Germinal center (tissue), 1 donor: ENCODE results near the gene APOBEC3F.
"Not testable (repeated sequence)": the region's sequence is repeated elsewhere in the genome, so short reads cannot be mapped to it uniquely, and the experiment has no call there.

Experiments used
- DNase-seq: peaks from one replicate; pipeline ENCODE4 v3.0.0; 2012; ENCODE audit warnings: mixed read lengths, low spot score

Gene APOBEC3F

DNA sequence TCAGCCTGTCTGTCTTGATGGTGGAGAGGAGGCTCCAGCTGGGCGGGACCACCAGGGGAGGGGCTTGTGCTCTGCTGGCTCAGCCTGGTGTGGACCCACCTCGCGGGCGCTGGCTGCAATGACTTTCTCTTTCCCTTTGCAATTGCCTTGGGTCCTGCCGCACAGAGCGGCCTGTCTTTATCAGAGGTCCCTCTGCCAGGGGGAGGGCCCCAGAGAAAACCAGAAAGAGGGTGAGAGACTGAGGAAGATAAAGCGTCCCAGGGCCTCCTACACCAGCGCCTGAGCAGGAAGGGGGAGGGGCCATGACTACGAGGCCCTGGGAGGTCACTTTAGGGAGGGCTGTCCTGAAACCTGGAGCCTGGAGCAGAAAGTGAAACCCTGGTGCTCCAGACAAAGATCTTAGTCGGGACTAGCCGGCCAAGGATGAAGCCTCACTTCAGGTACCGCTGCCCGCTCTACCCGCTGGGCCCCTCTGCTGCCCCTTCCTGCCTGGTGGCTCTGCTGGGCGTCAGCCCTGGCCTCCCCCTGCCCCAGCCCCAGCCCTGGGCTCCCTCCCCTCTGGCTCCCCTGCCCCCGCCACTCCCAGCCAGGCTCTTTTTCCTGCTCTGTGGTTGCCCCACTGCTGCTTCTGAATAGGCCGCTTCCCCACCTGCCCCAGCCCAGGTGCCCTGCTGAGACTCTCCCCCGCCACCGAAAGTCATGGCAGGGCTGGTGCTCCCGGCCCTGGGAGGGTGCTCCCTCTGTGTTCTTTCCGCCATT lies at the start of gene APOBEC3F:
Gene APOBEC3F (plus strand): TSS at position 327 of the 759 bp plus-strand sequence. CDS start 97 bp downstream, at position 424.
- not testable (repeated sequence) for DNase-seq

GRCh38 chr22:38992871-38993371 lies 47.7 kb upstream of the APOBEC3F start:
- not testable (repeated sequence) for DNase-seq

DNA sequence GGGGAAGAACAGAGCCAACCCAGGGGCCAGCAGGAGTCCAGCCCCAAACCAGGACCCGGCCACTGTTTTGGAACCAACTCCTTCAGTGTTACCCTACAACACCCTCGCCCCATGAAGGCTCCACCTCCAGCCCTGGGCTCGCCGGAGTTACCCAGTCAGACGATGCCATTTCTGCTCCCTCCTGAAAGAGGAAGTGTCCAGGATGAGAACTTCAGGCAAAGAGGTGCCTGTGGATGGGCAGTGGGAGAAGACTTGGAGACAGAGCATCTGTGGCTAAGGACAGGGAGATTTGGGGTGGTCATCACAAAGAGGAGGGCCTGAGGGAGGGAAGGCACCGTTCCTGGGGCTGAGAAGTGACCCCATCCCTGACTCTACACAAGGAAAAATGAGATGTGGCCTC lies 44.6 kb upstream of the APOBEC3F start:
- DNase-seq: no peak

DNA sequence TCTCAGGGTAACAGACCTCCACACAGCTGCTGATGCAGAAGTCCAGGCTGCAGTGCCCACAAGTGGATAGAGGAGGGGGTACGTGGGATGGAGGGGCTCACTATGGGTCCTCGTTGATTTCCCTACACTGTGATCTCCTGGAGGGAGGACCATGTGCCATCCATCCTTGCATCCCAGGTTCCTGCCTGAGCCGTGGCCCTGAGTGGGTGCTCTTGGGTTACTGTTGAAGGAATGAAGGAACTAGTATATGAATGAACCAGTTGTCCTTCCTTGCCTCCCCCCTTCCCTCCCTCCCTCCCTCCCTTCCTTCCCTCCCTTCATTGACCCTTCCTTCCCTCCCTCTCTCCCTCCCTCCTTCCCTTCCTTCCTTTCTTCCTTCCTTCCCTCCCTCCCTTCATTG lies 43.1 kb upstream of the APOBEC3F start:
- no peak for DNase-seq

DNA sequence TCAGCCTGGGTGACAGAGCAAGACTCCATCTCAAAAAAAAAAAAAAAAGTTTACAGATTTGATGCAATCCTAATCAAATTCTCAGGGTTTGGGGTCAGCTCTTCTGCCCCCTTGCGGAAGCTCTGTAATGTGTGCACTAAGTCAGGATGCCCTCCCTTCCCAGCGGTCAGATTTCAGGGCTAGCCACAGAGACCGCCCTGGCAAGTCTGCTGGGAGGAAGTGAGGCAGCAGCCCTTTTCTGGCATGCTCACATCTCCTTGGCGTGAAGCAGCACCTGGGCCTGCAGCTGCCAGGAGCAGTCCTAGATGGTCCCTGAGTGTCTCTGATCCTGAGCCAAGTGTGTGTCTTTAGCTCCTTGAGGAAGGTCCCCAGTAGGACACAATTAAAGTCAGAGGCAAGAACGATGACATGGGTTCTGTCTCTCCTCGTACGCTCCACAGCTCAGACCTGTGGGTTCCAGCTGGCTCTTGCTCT lies 37.5 kb upstream of the APOBEC3F start:
- DNase-seq: peak; percentile 80

DNA sequence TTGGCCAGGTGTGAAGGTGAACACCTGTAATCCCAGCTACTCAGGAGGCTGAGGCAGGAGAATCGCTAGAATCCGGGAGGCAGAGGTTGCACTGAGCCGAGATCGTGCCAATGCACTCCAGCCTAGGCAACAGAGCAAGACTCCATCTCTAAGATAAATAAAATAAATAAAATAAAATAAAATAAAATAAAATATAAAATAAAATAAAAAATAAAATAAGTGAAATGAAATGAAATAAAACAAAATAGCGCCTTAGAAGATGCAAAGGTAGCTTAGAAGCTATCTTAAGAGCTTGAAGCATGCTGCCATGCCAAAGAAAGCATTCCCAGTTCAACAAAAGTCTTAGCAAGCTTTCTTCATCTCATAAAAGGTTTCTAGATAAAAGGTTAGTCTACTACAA lies 33.5 kb upstream of the APOBEC3F start:
- DNase-seq: no peak

- not testable (repeated sequence) for DNase-seq
Observed at GRCh38 chr22:39008271-39008850, 32.3 kb upstream of the APOBEC3F start.

GRCh38 chr22:39010946-39011345 lies 29.7 kb upstream of the APOBEC3F start:
- DNase-seq: no peak

GRCh38 chr22:39012533-39013511 lies 27.8 kb upstream of the APOBEC3F start:
- no peak for DNase-seq

DNA sequence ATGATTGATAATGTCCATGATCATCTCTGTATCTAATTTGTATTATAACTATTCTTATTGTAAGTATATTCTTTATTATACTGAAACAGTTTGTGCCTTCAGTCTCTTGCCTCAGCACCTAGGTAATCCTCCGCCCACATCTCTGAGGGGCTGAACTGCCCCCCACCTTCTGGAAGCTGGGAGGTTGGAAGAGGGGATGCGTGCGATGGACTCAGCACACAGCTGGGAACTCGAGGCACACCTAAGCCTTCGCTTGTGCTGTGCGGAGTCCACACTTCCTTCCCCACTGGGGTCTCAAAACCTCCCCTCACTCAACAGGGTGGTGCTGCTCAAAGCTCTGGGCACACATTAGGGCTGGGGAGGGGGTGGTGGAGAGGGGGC lies 27.1 kb upstream of the APOBEC3F start:
- not testable (repeated sequence) for DNase-seq

DNA sequence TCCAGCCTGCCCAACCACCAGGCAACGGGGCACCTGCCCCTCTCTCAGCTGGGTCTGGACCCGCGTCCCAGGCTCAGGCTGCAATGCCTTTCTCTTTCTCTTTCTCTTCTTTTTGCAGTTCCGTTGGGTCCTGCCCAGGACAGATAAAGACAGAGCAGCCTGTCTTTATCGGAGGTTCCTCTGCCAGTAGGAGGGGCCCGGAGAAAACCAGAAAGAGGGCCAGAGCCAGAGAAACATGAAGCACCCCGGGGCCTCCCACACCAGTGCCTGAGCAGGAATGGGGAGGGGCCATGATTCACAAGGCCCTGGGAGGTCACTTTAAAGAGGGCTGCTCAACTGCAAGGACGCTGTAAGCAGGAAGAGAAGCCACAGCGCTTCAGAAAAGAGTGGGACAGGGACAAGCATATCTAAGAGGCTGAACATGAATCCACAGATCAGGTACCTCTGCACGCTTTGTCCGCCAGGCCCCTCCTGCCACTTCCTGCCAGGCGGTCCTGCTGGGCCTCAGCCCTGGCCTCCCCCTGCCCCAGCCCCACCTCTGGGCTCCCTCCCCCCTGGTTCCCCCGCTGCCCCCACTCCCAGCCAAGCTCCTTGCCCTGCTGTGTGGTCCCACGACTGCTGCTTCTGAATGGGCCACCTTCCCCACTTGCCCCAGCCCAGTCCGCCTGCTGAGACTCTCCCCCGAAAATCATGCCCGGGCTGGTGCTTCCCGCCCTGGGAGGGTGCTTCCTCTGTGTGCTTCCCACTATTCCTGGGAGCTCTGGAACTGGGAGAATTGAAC lies 26.5 kb upstream of the APOBEC3F start, which contains the start of gene APOBEC3C:
Gene APOBEC3C (plus strand): TSS at position 316 of the 781 bp plus-strand sequence. CDS start 106 bp downstream, at position 422.
- peak; percentile 73 for DNase-seq

- not testable (repeated sequence) for DNase-seq
Observed at GRCh38 chr22:39014723-39015121, 25.9 kb upstream of the APOBEC3F start.

GRCh38 chr22:39016592-39016991 lies 24.1 kb upstream of the APOBEC3F start:
- DNase-seq: no peak

DNA sequence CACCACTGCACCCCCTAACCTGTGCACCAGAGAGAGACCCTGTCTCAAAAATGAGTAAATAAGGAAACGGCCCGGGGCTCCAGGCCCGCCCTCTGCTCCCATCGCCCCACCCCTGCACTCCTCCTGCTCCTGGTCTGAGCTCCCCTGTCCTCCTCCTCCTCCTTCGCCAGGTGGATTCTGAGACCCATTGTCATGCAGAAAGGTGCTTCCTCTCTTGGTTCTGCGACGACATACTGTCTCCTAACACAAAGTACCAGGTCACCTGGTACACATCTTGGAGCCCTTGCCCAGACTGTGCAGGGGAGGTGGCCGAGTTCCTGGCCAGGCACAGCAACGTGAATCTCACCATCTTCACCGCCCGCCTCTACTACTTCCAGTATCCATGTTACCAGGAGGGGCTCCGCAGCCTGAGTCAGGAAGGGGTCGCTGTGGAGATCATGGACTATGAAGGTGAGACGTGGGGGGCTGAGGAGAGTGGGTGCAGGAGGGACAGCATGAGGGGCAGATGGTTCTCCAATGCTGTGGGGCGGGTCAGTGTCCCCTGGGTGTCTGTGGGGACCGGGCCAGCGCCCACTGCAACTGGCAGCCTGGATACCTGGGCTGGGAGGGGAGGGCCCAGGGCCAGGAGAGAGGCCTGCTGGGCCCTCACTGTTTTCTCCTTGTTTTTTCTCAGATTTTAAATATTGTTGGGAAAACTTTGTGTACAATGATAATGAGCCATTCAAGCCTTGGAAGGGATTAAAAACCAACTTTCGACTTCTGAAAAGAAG lies 22.9 kb upstream of the APOBEC3F start:
- DNase-seq: no peak

GRCh38 chr22:39020021-39020651 lies 20.5 kb upstream of the APOBEC3F start:
- not testable (repeated sequence) for DNase-seq

DNA sequence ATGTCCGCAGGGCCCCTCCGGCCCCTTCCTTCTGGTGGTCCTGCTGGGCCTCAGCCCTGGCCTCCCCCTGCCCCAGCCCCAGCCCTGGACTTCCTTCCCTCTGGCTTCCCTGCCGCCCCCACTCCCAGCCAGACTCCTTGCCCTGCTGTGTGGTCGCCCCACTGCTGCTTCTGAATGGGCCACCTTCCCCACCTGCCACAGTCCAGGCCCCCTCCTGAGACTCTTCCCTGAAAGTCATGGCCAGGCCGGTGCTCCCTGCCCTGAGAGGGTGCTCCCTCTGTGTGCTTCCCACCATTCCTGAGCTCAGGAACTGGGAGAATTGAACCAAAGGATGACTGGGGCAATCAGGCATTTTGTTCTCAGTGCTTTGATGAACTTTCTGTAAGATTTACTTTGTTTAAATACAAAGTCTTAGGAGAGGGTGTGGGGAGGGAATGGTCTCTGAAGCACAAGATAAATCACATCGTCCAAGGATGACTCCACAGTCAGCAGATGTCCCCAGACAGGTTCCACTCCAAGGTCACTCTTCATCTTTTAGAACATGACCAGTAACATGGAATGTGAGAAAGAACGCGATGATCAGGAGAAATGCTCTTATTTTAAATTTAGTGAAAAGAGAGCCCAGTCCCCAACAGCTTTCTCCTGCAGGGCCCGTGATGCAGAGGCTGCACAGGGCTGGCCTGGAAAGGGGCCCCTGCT lies 19.0 kb upstream of the APOBEC3F start:
- no peak for DNase-seq

DNA sequence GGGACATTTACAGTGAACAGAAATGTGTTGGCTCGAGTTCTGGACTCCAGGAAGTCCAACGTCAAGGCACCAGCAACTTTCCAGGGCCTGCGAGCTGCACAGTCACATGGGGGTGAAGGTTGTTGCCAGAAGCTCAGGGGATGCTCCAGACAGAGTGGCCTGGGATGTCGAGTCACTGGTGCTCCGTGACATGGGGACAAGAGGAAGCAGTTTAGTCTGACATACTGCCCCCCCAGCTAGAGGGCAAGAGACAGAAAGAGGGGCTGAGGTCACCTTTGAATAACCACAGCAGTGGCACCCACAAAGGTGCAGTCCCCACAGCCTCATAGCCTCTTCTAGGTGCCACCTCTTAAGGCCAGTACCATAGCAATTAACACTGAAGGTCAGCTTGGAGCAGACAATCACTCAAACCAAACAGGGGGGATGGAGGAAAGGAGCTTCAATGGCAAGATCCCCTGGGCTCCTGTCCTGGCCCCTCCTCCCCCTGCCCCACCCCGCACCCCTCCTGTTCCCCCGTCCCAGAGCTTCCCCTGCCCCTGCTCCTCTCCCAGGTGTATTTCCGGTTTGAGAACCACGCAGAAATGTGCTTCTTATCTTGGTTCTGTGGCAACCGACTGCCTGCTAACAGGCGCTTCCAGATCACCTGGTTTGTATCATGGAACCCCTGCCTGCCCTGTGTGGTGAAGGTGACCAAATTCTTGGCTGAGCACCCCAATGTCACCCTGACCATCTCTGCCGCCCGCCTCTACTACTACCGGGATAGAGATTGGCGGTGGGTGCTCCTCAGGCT lies 15.9 kb upstream of the APOBEC3F start:
- DNase-seq: no peak

DNA sequence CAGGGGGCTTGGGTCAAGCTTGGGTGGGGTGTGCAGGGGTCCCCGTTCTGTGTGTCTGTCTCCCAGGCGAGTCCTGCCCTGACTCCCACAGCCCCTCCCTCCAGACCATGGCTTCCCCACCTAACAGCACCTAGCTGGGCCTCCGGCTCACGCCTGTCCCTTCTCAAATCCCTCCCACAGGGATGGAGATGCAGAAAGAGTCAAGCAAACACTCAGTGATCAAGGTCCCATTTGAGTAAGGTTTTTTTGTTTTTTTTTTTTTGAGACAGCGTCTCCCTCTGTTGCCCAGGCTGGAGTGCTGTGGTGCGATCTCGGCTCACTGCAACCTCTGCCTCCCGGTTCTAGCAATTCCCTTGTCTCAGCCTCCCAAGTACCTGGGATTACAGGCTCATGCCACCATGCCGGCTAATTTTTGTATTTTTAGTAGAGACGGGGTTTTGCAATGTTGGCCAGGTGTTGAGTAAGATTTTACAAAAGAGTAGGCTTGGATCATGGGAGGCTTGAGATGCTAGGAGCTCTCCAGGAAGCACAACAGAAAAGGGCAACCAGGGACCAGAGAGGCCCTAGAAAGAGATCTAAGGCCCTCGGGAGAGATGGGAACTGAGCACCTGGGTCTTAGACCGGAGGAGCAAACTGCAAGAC lies 14.0 kb upstream of the APOBEC3F start:
- no peak for DNase-seq
